ENCODE measurements around the gene PLEKHA7. TPM values are rescaled to one million over a fixed set of nuclear protein-coding genes. Genes with fewer than 3 reads are reported as not detected.
A peak's percentile ranks its signal among the peaks of the same experiment; 100 is the strongest.

The PLEKHA7 gene
- polyA plus RNA-seq, 4 donors = 28.1 to 69.3 (median 57.5) TPM

DNA sequence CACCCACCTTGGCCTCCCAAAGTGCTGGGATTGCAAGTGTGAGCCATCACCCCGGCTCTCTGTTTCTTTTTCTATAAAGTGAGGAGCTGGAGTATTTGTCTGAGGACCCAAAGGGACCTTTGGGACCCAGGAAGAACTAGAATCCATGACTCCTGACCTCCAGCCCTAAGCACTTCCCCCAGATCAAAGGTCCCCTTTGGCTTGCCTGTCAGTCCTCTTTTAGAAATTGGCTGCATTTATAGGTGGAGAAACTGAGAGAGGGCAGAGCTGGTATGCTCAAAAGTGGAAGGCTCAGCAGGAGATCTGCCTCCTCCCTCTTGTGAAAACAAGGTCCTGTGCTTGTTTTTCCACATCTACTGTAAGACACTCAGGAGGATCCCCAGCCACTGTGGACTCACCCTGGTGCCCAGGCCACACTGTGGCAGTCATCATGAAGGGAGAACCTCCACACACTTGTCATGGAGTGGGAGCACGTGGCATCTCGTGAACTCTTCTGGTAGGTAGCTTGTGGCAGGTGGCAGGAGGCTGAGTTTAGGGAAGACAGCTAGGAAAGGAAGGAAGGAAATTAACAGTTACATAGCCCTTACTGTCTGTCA lies 12.4 kb upstream of the PLEKHA7 start:
- no peak for FAIRE-seq
- Histone ChIP-seq H3K4me3 (ENCODE audit: low read depth in 1 of 3, low read length in 3 of 3) (no peak overlapping the region), H3K27me3 (ENCODE audit: control insufficient read depth in 3 of 3, insufficient read depth in 3 of 3, low read length in 3 of 3) (no peaks in the 10 kb centered on the region), H3K27ac (ENCODE audit: low read depth in 1 of 3, low read length in 2 of 3) (no peak overlapping the region), H3K4me1 (ENCODE audit: control insufficient read depth in 3 of 3, insufficient read depth in 2 of 3, low read depth in 1 of 3, low read length in 2 of 3) (no peaks in the 10 kb centered on the region), H3K36me3 (ENCODE audit: control insufficient read depth in 3 of 3, insufficient read depth in 2 of 3, low read depth in 1 of 3, low read length in 3 of 3) (peaks cover 0 to 25% (median 4%) of the 10 kb centered on the region in 3 donors), H3K9me3 (ENCODE audit: control insufficient read depth in 2 of 2, insufficient read depth in 1 of 2, low read depth in 1 of 2, low read length in 1 of 2) (no peaks in the 10 kb centered on the region)
- WGBS, 3 donors = 86 to 96% (median 92%) methylated on average over 3 of the region's 3 CpGs
- no peak for DNase-seq

DNA sequence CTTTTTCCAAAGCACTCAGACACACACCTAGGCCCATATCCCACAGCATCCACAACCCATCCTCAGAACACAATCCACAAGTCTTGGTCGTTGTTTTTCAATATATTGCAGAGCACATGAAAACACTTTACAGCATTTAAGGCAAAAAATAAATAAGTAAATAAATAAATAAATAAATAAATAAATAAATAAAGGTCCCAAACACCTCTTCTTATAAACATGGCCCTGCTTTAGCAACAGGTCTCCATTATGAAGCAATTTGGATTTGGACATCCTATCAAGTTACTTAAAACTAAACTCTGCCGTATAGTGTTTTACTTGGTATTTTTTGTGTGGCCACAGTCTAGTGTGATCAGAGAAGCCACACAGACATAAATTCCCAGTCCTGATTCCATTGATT lies 10.7 kb upstream of the PLEKHA7 start:
- Histone ChIP-seq H3K27me3 (ENCODE audit: control insufficient read depth in 3 of 3, insufficient read depth in 3 of 3, low read length in 3 of 3) (no peaks in the 10 kb centered on the region), H3K4me3 (ENCODE audit: low read depth in 1 of 3, low read length in 3 of 3) (no peak overlapping the region), H3K27ac (ENCODE audit: low read depth in 1 of 3, low read length in 2 of 3) (no peak overlapping the region), H3K4me1 (ENCODE audit: control insufficient read depth in 3 of 3, insufficient read depth in 2 of 3, low read depth in 1 of 3, low read length in 2 of 3) (no peaks in the 10 kb centered on the region), H3K9me3 (ENCODE audit: control insufficient read depth in 2 of 2, insufficient read depth in 1 of 2, low read depth in 1 of 2, low read length in 1 of 2) (no peaks in the 10 kb centered on the region), H3K36me3 (ENCODE audit: control insufficient read depth in 3 of 3, insufficient read depth in 2 of 3, low read depth in 1 of 3, low read length in 3 of 3) (peaks cover 0 to 26% (median 4%) of the 10 kb centered on the region in 3 donors)
- WGBS, 3 donors = 78 to 88% (median 86%) methylated on average over 2 of the region's 2 CpGs
- FAIRE-seq (no peak), DNase-seq (no peak)

DNA sequence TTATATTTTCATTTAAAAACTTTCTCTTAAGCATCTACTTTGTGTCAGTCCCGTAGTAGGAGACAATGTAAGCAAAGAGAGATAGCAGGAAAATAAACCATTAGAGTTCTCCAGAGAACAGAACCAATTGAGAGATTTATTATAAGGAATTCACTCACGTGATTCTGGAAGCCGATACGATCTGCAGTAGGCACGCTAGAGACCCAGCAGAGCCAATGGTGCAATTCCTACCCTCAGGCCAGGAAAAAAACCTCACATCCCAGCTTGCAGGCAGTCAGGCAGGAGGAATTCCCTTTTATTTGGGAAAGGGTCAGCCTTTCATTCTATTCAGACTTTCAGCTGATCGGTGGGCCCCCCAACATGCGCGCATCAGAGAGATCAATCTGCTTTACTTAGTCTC lies 7.3 kb upstream of the PLEKHA7 start:
- WGBS, 3 donors = 85 to 93% (median 90%) methylated on average over 8 of the region's 8 CpGs
- no peak overlapping the region for H3K27ac ChIP-seq (ENCODE audit: low read depth in 1 of 3, low read length in 2 of 3)
- FAIRE-seq (no peak), DNase-seq (no peak)
- peaks cover 0 to 6% (median 2%) of the 10 kb centered on the region in 3 donors for H3K4me1 ChIP-seq (ENCODE audit: control insufficient read depth in 3 of 3, insufficient read depth in 2 of 3, low read depth in 1 of 3, low read length in 2 of 3)
- H3K27me3 ChIP-seq (ENCODE audit: control insufficient read depth in 3 of 3, insufficient read depth in 3 of 3, low read length in 3 of 3) = no peaks in the 10 kb centered on the region
- no peaks in the 10 kb centered on the region for H3K9me3 ChIP-seq (ENCODE audit: control insufficient read depth in 2 of 2, insufficient read depth in 1 of 2, low read depth in 1 of 2, low read length in 1 of 2)
- no peak overlapping the region for H3K4me3 ChIP-seq (ENCODE audit: low read depth in 1 of 3, low read length in 3 of 3)
- H3K36me3 ChIP-seq (ENCODE audit: control insufficient read depth in 3 of 3, insufficient read depth in 2 of 3, low read depth in 1 of 3, low read length in 3 of 3) = peaks cover 0 to 20% (median 4%) of the 10 kb centered on the region in 3 donors

DNA sequence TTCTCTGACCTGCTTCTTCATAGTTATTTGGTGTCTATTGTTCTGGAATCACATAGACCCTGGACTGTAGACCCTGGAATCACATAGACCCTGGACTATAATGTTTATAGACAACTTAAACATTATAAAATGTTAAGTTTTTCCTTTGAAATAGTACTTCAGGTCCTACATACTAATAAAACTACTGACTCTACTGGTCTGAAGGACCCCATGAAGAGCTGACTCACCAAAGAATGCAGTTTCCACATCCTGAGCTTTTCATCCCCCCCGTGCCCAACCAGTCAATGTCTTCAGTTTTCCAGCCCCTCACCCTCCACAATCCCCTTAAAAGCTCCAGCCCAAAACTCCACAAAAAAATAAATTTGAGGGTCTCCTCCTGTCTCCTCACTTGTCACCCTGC lies 6.6 kb upstream of the PLEKHA7 start:
- no peaks in the 10 kb centered on the region for H3K27me3 ChIP-seq (ENCODE audit: control insufficient read depth in 3 of 3, insufficient read depth in 3 of 3, low read length in 3 of 3)
- peaks cover 0 to 9% (median 3%) of the 10 kb centered on the region in 3 donors for H3K4me1 ChIP-seq (ENCODE audit: control insufficient read depth in 3 of 3, insufficient read depth in 2 of 3, low read depth in 1 of 3, low read length in 2 of 3)
- FAIRE-seq (no peak), DNase-seq (no peak)
- H3K4me3 ChIP-seq (ENCODE audit: low read depth in 1 of 3, low read length in 3 of 3) = no peak overlapping the region
- H3K36me3 ChIP-seq (ENCODE audit: control insufficient read depth in 3 of 3, insufficient read depth in 2 of 3, low read depth in 1 of 3, low read length in 3 of 3) = peaks cover 0 to 16% (median 4%) of the 10 kb centered on the region in 3 donors
- 75 to 89% (median 86%) methylated on average over 1 of the region's 1 CpG for WGBS, 3 donors
- H3K27ac ChIP-seq (ENCODE audit: low read depth in 1 of 3, low read length in 2 of 3) = no peak overlapping the region
- H3K9me3 ChIP-seq (ENCODE audit: control insufficient read depth in 2 of 2, insufficient read depth in 1 of 2, low read depth in 1 of 2, low read length in 1 of 2) = no peaks in the 10 kb centered on the region

DNA sequence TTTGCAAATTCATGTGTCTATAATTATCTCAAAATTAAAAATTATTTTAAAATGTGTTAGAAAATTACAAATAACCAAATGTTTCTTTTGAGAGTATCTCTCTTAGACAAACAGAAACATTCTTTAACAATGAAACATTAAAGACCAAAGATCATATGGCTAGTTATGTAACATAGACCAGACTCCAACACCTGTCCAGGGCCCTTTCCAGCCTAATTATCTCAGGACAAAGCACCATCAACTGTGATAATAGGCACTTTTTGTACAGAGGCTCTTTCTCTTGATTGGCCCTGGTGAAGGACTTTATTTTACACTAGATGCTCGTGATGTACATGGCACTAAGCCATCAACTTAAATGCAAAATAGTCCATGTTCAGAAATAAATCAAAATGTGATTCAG lies 5.0 kb upstream of the PLEKHA7 start:
- no peak overlapping the region for H3K4me3 ChIP-seq (ENCODE audit: low read depth in 1 of 3, low read length in 3 of 3)
- WGBS, 3 donors = 8 to 59% (median 32%) methylated on average over 1 of the region's 1 CpG
- H3K36me3 ChIP-seq (ENCODE audit: control insufficient read depth in 3 of 3, insufficient read depth in 2 of 3, low read depth in 1 of 3, low read length in 3 of 3) = peaks cover 0 to 13% (median 4%) of the 10 kb centered on the region in 3 donors
- DNase-seq (peak; percentile 33 to 66), FAIRE-seq (no peak)
- H3K4me1 ChIP-seq (ENCODE audit: control insufficient read depth in 3 of 3, insufficient read depth in 2 of 3, low read depth in 1 of 3, low read length in 2 of 3) = peaks cover 0 to 18% (median 5%) of the 10 kb centered on the region in 3 donors
- peaks cover 0 to 5% (median 0%) of the 10 kb centered on the region in 3 donors for H3K27me3 ChIP-seq (ENCODE audit: control insufficient read depth in 3 of 3, insufficient read depth in 3 of 3, low read length in 3 of 3)
- H3K27ac ChIP-seq (ENCODE audit: low read depth in 1 of 3, low read length in 2 of 3) = peak overlapping the region in 1 of 3 donors; percentile 5
- H3K9me3 ChIP-seq (ENCODE audit: control insufficient read depth in 2 of 2, insufficient read depth in 1 of 2, low read depth in 1 of 2, low read length in 1 of 2) = no peaks in the 10 kb centered on the region

DNA sequence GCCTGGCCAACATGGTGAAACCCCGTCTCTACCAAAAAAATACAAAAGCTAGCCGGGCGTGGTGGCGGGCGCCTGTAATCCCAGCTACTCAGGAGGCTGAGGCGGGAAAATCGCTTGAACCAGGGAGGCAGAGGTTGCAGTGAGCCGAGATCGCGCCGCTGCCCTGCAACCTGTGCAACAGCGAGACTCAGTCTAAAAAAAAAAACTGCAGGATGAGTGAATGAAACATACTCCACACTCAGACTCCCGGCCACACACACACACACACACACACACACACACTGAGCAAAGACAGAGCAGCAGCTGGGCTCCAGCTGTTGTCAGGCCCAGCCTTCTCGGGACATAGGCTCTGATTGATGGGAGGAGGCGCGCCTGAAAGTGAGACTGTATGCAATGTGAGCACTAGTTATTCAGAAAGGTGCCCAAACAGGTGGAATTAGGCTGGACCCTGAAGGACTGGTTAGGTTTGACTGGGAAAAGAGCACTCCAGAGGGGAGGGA lies 1.5 kb upstream of the PLEKHA7 start:
- peak in 1 of 2 donors; percentile 59 for DNase-seq
- H3K27ac ChIP-seq (ENCODE audit: low read depth in 1 of 3, low read length in 2 of 3) = peak overlapping the region in 2 of 3 donors; percentile 90 to 99
- no peak for FAIRE-seq
- H3K4me3 ChIP-seq (ENCODE audit: low read depth in 1 of 3, low read length in 3 of 3) = peak overlapping the region in 1 of 3 donors; percentile 54
- peaks cover 0 to 8% (median 0%) of the 10 kb centered on the region in 3 donors for H3K36me3 ChIP-seq (ENCODE audit: control insufficient read depth in 3 of 3, insufficient read depth in 2 of 3, low read depth in 1 of 3, low read length in 3 of 3)
- H3K4me1 ChIP-seq (ENCODE audit: control insufficient read depth in 3 of 3, insufficient read depth in 2 of 3, low read depth in 1 of 3, low read length in 2 of 3) = peaks cover 0 to 33% (median 8%) of the 10 kb centered on the region in 3 donors
- H3K9me3 ChIP-seq (ENCODE audit: control insufficient read depth in 2 of 2, insufficient read depth in 1 of 2, low read depth in 1 of 2, low read length in 1 of 2) = no peaks in the 10 kb centered on the region
- H3K27me3 ChIP-seq (ENCODE audit: control insufficient read depth in 3 of 3, insufficient read depth in 3 of 3, low read length in 3 of 3) = peaks cover 0 to 8% (median 3%) of the 10 kb centered on the region in 3 donors
- WGBS, 3 donors = 67 to 71% (median 67%) methylated on average over 16 of the region's 16 CpGs

DNA sequence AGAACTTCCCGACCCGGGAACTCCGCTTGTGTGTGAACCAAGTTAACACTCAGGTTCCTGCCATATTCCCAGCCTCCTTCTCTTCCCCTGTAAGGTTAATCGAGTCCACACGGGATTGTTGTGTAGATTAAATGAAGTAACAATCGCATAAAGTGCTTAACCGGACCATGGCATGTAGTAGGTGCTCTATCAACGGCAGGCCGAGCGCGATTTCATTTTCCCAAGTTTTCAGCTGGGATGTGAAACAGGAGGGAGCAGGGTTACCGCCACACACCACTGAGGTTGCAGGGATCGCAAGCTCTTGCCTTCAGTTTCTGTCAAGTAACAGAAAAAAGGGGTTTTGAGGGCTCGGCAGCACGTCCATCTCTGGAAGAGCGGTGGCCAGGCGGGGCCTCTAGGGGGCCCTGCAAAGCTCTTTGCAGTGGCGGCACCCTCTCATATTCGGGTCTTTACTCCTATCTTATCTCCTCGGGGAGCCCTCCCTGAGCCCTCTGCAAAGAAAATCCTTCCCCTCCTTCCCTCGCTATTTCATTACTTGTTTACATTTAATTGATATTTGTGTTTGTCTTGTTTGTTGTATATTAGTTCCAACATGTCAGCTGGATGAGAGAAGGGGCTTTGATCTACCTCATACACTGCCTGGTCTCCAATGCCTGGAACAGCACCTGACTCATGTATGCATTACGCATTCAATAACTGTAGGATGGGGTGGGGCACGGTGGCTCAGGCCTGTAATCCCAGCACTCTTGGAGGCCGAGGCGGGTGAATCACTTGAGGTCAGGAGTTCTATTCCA lies 816 bp upstream of the PLEKHA7 start:
- peaks cover 0 to 35% (median 8%) of the 10 kb centered on the region in 3 donors for H3K4me1 ChIP-seq (ENCODE audit: control insufficient read depth in 3 of 3, insufficient read depth in 2 of 3, low read depth in 1 of 3, low read length in 2 of 3)
- H3K27ac ChIP-seq (ENCODE audit: low read depth in 1 of 3, low read length in 2 of 3) = peak overlapping the region; percentile 90 to 99 (median 90)
- FAIRE-seq = no peak

DNA sequence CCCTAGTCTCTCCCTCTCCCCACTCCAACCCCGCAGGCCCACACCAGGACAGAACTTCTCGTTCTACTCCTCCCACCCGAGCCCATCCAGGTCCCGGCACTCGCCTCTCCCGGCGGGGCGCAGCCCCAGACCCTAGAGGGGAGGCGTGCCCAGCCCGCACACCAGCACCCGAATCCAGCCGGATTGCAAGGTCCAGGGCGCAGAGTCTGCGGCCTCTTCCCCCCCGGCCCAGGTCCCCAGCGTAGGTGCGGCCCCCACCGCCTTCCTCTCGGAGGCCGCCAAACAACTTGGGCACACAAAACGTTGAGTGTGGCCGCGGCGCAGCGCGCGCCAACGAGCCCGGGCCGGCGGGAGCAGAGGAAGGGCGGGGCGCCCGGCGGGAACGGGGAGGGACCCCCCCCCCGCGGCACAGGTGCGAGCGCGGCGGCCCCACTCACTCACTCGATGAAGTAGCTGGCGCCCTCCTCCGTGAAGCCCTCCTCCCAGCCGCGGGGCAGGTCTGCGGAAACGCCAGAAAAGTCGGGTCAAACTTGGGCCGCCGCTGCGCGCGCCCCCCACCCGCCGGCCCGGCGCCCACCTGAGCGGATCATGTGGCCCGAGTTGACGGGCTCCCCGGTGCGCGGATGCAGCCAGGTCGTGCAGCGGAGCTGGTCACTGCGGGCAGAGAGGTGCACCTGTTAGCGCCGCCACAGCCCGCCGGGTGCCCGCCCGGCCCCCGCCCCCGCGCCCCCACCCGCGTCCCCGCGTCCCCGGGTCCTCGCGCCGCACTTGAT lies 480 bp downstream of the PLEKHA7 start:
- peak; percentile 43 to 77 for DNase-seq
- Histone ChIP-seq H3K4me3 (ENCODE audit: low read depth in 1 of 3, low read length in 3 of 3) (peak overlapping the region; percentile 53 to 93 (median 85)), H3K9me3 (ENCODE audit: control insufficient read depth in 2 of 2, insufficient read depth in 1 of 2, low read depth in 1 of 2, low read length in 1 of 2) (no peaks in the 10 kb centered on the region), H3K27me3 (ENCODE audit: control insufficient read depth in 3 of 3, insufficient read depth in 3 of 3, low read length in 3 of 3) (peaks cover 0 to 8% (median 3%) of the 10 kb centered on the region in 3 donors), H3K27ac (ENCODE audit: low read depth in 1 of 3, low read length in 2 of 3) (peak overlapping the region; percentile 83 to 99 (median 87)), H3K36me3 (ENCODE audit: control insufficient read depth in 3 of 3, insufficient read depth in 2 of 3, low read depth in 1 of 3, low read length in 3 of 3) (peaks cover 0 to 11% (median 0%) of the 10 kb centered on the region in 3 donors), H3K4me1 (ENCODE audit: control insufficient read depth in 3 of 3, insufficient read depth in 2 of 3, low read depth in 1 of 3, low read length in 2 of 3) (peaks cover 0 to 30% (median 6%) of the 10 kb centered on the region in 3 donors)
- no peak for FAIRE-seq
- 0 to 1% (median 1%) methylated on average over 37 to 85 of the region's 85 CpGs for WGBS, 3 donors

More for the DNA sequence above, 816 bp upstream of the PLEKHA7 start:
- DNase-seq = peak; percentile 79 to 89
- WGBS, 3 donors = 7 to 12% (median 10%) methylated on average over 25 of the region's 25 CpGs
- Histone ChIP-seq H3K27me3 (ENCODE audit: control insufficient read depth in 3 of 3, insufficient read depth in 3 of 3, low read length in 3 of 3) (peaks cover 0 to 8% (median 3%) of the 10 kb centered on the region in 3 donors), H3K4me3 (ENCODE audit: low read depth in 1 of 3, low read length in 3 of 3) (peak overlapping the region; percentile 53 to 93 (median 54)), H3K36me3 (ENCODE audit: control insufficient read depth in 3 of 3, insufficient read depth in 2 of 3, low read depth in 1 of 3, low read length in 3 of 3) (peaks cover 0 to 8% (median 0%) of the 10 kb centered on the region in 3 donors), H3K9me3 (ENCODE audit: control insufficient read depth in 2 of 2, insufficient read depth in 1 of 2, low read depth in 1 of 2, low read length in 1 of 2) (no peaks in the 10 kb centered on the region)
